Measurements from ENCODE around the gene MPND. TPM values are rescaled to one million over a fixed set of nuclear protein-coding genes. Genes with fewer than 3 reads are reported as not detected.

Gene MPND
- total and polyA plus RNA-seq, 2 of the 13 experiments (the other 11 are each of a cell fraction or from before 2014, with no cell fraction given), result 10.8 to 15.8 TPM

GRCh38 chr19:4337906-4338440 is 5.4 kb upstream of the MPND start (continued):
- TF ChIP-seq HIC2 (CRISPR knock-in tag; IDR thresholded peaks at IDR 0.05; ENCODE audit: low read depth) (no peak), ZNF292 (CRISPR knock-in tag; IDR thresholded peaks at IDR 0.05; ENCODE audit: borderline replicate concordance, low read depth) (peak; percentile 70; the same call in 1 of the 2 replicates), ETV5 (CRISPR knock-in tag; IDR thresholded peaks at IDR 0.05; ENCODE audit: borderline replicate concordance) (peak; percentile 27; the same call in 1 of the 2 replicates), ZC3H4 (CRISPR knock-in tag; IDR thresholded peaks at IDR 0.05; ENCODE audit: borderline replicate concordance) (no peak), POLR2A (IDR thresholded peaks at IDR 0.05; ENCODE audit: insufficient read depth in 1 of 2, low read depth in 2 of 2, low read length in 2 of 2) (peak; percentile 52 to 63; a peak in 3 of 4 replicates), GABPB1 (CRISPR knock-in tag; IDR thresholded peaks at IDR 0.05) (0 out of 2 replicates have a peak, but pooled peaks have one; percentile 49), NFE2L2 (IDR thresholded peaks at IDR 0.05; ENCODE audit: low read length) (no peak), GATAD2A (CRISPR knock-in tag; IDR thresholded peaks at IDR 0.05) (peak; percentile 47), ZNF124 (CRISPR knock-in tag; IDR thresholded peaks at IDR 0.05) (no peak), TEAD3 (CRISPR knock-in tag; optimal IDR thresholded peaks at IDR 0.05; ENCODE audit: borderline replicate concordance) (peak; percentile 97), NR0B2 (CRISPR knock-in tag; IDR thresholded peaks at IDR 0.05) (no peak), ZNF549 (CRISPR knock-in tag; IDR thresholded peaks at IDR 0.05) (no peak), MED1 (CRISPR knock-in tag; IDR thresholded peaks at IDR 0.05) (peak; percentile 51), PHF21A (CRISPR knock-in tag; IDR thresholded peaks at IDR 0.05) (peak; percentile 80), KLF16 (CRISPR knock-in tag; IDR thresholded peaks at IDR 0.05) (0 out of 4 replicates have a peak, but pooled peaks of 1 of the 2 experiments have one; percentile 11), SP140L (CRISPR knock-in tag; IDR thresholded peaks at IDR 0.05; ENCODE audit: borderline replicate concordance) (0 out of 2 replicates have a peak, but pooled peaks have one; percentile 46), FIP1L1 (IDR thresholded peaks at IDR 0.05; ENCODE audit: borderline replicate concordance, insufficient read depth, low read depth, low read length) (no peak), PITX1 (CRISPR knock-in tag; IDR thresholded peaks at IDR 0.05) (peak; percentile 76; the same call in 1 of the 2 replicates), ZNF766 (CRISPR knock-in tag; IDR thresholded peaks at IDR 0.05; ENCODE audit: borderline replicate concordance) (no peak)
- TF ChIP-seq, protein P1, sequence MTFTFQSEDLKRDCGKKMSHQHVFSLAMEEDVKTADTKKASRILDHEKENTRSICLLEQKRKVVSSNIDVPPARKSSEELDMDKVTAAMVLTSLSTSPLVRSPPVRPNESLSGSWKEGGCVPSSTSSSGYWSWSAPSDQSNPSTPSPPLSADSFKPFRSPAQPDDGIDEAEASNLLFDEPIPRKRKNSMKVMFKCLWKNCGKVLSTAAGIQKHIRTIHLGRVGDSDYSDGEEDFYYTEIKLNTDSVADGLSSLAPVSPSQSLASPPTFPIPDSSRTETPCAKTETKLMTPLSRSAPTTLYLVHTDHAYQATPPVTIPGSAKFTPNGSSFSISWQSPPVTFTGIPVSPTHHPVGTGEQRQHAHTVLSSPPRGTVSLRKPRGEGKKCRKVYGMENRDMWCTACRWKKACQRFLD (CRISPR knock-in tag; IDR thresholded peaks at IDR 0.05; ENCODE audit: borderline replicate concordance), result no peak
- TF ChIP-seq, protein P2, sequence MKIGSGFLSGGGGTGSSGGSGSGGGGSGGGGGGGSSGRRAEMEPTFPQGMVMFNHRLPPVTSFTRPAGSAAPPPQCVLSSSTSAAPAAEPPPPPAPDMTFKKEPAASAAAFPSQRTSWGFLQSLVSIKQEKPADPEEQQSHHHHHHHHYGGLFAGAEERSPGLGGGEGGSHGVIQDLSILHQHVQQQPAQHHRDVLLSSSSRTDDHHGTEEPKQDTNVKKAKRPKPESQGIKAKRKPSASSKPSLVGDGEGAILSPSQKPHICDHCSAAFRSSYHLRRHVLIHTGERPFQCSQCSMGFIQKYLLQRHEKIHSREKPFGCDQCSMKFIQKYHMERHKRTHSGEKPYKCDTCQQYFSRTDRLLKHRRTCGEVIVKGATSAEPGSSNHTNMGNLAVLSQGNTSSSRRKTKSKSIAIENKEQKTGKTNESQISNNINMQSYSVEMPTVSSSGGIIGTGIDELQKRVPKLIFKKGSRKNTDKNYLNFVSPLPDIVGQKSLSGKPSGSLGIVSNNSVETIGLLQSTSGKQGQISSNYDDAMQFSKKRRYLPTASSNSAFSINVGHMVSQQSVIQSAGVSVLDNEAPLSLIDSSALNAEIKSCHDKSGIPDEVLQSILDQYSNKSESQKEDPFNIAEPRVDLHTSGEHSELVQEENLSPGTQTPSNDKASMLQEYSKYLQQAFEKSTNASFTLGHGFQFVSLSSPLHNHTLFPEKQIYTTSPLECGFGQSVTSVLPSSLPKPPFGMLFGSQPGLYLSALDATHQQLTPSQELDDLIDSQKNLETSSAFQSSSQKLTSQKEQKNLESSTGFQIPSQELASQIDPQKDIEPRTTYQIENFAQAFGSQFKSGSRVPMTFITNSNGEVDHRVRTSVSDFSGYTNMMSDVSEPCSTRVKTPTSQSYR (CRISPR knock-in tag; IDR thresholded peaks at IDR 0.05; ENCODE audit: borderline replicate concordance), result peak; percentile 15; the same call in 1 of the 2 replicates
- TF ChIP-seq, protein P3, sequence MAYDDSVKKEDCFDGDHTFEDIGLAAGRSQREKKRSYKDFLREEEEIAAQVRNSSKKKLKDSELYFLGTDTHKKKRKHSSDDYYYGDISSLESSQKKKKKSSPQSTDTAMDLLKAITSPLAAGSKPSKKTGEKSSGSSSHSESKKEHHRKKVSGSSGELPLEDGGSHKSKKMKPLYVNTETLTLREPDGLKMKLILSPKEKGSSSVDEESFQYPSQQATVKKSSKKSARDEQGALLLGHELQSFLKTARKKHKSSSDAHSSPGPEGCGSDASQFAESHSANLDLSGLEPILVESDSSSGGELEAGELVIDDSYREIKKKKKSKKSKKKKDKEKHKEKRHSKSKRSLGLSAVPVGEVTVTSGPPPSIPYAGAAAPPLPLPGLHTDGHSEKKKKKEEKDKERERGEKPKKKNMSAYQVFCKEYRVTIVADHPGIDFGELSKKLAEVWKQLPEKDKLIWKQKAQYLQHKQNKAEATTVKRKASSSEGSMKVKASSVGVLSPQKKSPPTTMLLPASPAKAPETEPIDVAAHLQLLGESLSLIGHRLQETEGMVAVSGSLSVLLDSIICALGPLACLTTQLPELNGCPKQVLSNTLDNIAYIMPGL (CRISPR knock-in tag; IDR thresholded peaks at IDR 0.05; ENCODE audit: borderline replicate concordance in 1 of 2, low read depth in 1 of 2), result peak in 1 of 2 experiments; percentile 67; a peak in 2 of 4 replicates

Measured in HepG2 (cell line).